ENCODE measurements around the gene RNU6-7. TPM values are rescaled to one million over a fixed set of nuclear protein-coding genes. Genes with fewer than 3 reads are reported as not detected.

Gene RNU6-7
- polyA plus RNA-seq, 1 of the 3 experiments (the other 2 are of a cell fraction) = not detected

- H3K27me3 ChIP-seq (ENCODE audit: insufficient read depth) = no peaks in the 10 kb centered on the region
- peak overlapping the region; percentile 59 to 92 for H3K27ac ChIP-seq (ENCODE audit: low read depth in 2 of 2, low read length in 1 of 2)
- H3K4me2 ChIP-seq = peak overlapping the region; percentile 81
- TF ChIP-seq MAX (IDR thresholded peaks at IDR 0.05; ENCODE audit: low read depth) = peak; percentile 79
- TF ChIP-seq GABPA (IDR thresholded peaks at IDR 0.05; ENCODE audit: low read depth) = no peak
- TF ChIP-seq TAF1 (IDR thresholded peaks at IDR 0.05; ENCODE audit: borderline replicate concordance, low read depth, low read length) = peak; percentile 16; the same call in 1 of the 2 replicates
- peak; percentile 74 for TF ChIP-seq NRF1 (IDR thresholded peaks at IDR 0.05; ENCODE audit: low read depth, low read length)
- TF ChIP-seq ZBTB33 (IDR thresholded peaks at IDR 0.05; ENCODE audit: borderline replicate concordance, low read depth) = no peak
- TF ChIP-seq YY1 (IDR thresholded peaks at IDR 0.05; ENCODE audit: low read depth) = 0 out of 2 replicates have a peak, but pooled peaks have one; percentile 11
- no peak for TF ChIP-seq MEF2A (IDR thresholded peaks at IDR 0.05; ENCODE audit: borderline replicate concordance, low read depth)
- TF ChIP-seq RFX5 (IDR thresholded peaks at IDR 0.05; ENCODE audit: low read length) = no peak
- peak; percentile 23; the same call in 1 of the 2 replicates for TF ChIP-seq MXI1 (IDR thresholded peaks at IDR 0.05; ENCODE audit: low read depth, low read length)
- no peak for TF ChIP-seq FOXM1 (IDR thresholded peaks at IDR 0.05; ENCODE audit: low read depth)
- no peak for TF ChIP-seq SMC3 (IDR thresholded peaks at IDR 0.05; ENCODE audit: low read depth, low read length)
- TF ChIP-seq SIN3A (IDR thresholded peaks at IDR 0.05; ENCODE audit: borderline replicate concordance, low read depth, low read length) = 0 out of 2 replicates have a peak, but pooled peaks have one; percentile 31
- TF ChIP-seq CHD2 (IDR thresholded peaks at IDR 0.05; ENCODE audit: low read length, partially characterized antibody) = no peak
- no peak for TF ChIP-seq ELF1 (IDR thresholded peaks at IDR 0.05)
- TF ChIP-seq REST (IDR thresholded peaks at IDR 0.05; ENCODE audit: low read depth, low read length) = peak; percentile 91
- no peak for TF ChIP-seq FOSL2 (IDR thresholded peaks at IDR 0.05; ENCODE audit: borderline replicate concordance, low read depth)
- no peaks in the 10 kb centered on the region for H3K9me2 ChIP-seq
- no peaks in the 10 kb centered on the region for H4K20me1 ChIP-seq (ENCODE audit: insufficient read depth)
- POLR2A ChIA-PET = no interaction called here
- WGBS (ENCODE audit: low lambda C conversion rate) = under 1% methylated on average over 18 of the region's 46 CpGs
- peak overlapping the region; percentile 94 for H2AFZ ChIP-seq (ENCODE audit: low read depth)
- CTCF ChIA-PET = interaction anchor here (0.7 to 1.8 kb wide), 3 partner anchors 24 to 127 kb away, joined by 3 to 7 read pairs (median 4); no protein-coding TSS in a partner anchor
- peak overlapping the region; percentile 78 for H3K4me3 ChIP-seq (ENCODE audit: low read depth in 2 of 2, low read length in 1 of 2)
- peaks cover 0 to 6% of the 10 kb centered on the region in 2 experiments; a peak in 2 of 4 replicates for H3K4me1 ChIP-seq (ENCODE audit: control insufficient read depth in 1 of 2, insufficient read depth in 2 of 2, low read depth in 1 of 2, low read length in 1 of 2)
- peak; percentile 84 for DNase-seq
- no peaks in the 10 kb centered on the region for H3K79me2 ChIP-seq (ENCODE audit: insufficient read depth)
- H3K36me3 ChIP-seq (replicated peaks in 1 of 2; ENCODE audit: control insufficient read depth in 1 of 2, insufficient read depth in 2 of 2, low read length in 1 of 2) = no peaks in the 10 kb centered on the region
- H3K9me3 ChIP-seq = no peaks in the 10 kb centered on the region
- H3K9ac ChIP-seq = peak overlapping the region; percentile 74; the same call in 1 of the 2 replicates
- peaks cover 7% of the 10 kb centered on the region for H3F3A ChIP-seq (replicated peaks; ENCODE audit: insufficient read depth)
Observed at GRCh38 chr14:32201193-32201815, 541 bp upstream of the RNU6-7 start.
